Astrocyte of the spinal cord (primary cell): ENCODE results near the gene IGF2.

Experiments
- DNase-seq: peaks from one replicate; pipeline ENCODE4 v3.0.0; 2011; ENCODE audit warnings: low read depth, low spot score
- H3K4me3 ChIP-seq: 2 replicates; pipeline ENCODE4 v1.5.1; 2011; ENCODE audit warnings: low read depth, mild to moderate bottlenecking, low read length, moderate library complexity
- in situ Hi-C: cut with HindIII; loops from 2 replicates; pipeline ENCODE4 v1.10.0; 2017; ENCODE audit warnings: low sequenced_read_pairs
- TF ChIP-seq, protein P1 (sequence below): IDR thresholded peaks from 2 replicates; pipeline ENCODE4 v1.5.1; 2012; ENCODE audit warnings: low read depth, mild to moderate bottlenecking, low read length, inconsistent platforms

Gene IGF2

GRCh38 chr11:2154889-2155288, 15.7 kb upstream of the IGF2 start:
- DNase-seq: no peak
- no peak overlapping the region for H3K4me3 ChIP-seq
- TF ChIP-seq, protein P1, sequence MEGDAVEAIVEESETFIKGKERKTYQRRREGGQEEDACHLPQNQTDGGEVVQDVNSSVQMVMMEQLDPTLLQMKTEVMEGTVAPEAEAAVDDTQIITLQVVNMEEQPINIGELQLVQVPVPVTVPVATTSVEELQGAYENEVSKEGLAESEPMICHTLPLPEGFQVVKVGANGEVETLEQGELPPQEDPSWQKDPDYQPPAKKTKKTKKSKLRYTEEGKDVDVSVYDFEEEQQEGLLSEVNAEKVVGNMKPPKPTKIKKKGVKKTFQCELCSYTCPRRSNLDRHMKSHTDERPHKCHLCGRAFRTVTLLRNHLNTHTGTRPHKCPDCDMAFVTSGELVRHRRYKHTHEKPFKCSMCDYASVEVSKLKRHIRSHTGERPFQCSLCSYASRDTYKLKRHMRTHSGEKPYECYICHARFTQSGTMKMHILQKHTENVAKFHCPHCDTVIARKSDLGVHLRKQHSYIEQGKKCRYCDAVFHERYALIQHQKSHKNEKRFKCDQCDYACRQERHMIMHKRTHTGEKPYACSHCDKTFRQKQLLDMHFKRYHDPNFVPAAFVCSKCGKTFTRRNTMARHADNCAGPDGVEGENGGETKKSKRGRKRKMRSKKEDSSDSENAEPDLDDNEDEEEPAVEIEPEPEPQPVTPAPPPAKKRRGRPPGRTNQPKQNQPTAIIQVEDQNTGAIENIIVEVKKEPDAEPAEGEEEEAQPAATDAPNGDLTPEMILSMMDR: no peak
- in situ Hi-C loops: no loop called here

GRCh38 chr11:2154195-2154585, 15.0 kb upstream of the IGF2 start:
- in situ Hi-C loops: no loop called here
- no peak for DNase-seq
- TF ChIP-seq, protein P1: no peak
- H3K4me3 ChIP-seq: no peak overlapping the region

GRCh38 chr11:2153581-2154194, 14.5 kb upstream of the IGF2 start:
- no peak overlapping the region for H3K4me3 ChIP-seq
- TF ChIP-seq, protein P1: no peak
- no peak for DNase-seq
- in situ Hi-C loops: no loop called here

DNA sequence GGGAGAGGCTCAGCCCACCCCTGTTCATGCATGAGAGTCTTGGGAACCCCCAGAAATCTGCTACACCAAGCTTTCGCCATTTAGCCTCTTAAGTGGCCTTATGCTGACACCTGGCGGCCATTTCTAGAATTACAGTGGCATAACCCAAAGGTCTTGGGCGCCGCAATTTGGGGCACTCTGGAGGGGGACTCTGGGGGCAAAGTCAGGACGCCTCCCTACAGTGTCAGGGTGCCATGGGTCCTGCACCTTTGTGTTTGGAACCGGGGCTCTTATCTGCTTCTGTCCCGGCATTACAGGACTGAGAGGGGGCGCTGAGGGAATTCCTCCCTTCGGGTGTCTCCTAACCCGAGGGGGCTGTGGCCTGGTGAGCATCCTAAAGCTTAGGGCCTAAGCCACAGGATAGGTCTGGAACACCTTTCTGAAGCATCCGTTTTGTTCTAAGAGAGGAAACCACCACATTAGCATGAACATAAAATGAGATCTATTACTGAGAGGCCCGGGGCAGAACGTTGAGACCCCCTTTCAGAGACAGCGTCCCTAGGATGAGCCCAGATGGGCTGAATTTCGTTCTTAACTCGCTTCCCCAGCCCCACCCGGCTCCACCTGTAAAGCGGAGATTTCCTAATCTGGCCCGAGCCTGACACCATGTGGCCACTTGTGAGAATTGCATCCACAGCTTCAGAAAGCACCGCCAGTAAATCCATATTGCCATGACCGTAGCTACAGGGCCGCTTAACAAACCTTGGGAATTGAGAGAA, 12.5 kb upstream of the IGF2 start:
- no peak overlapping the region for H3K4me3 ChIP-seq

GRCh38 chr11:2149864-2150847, 11.0 kb upstream of the IGF2 start:
- TF ChIP-seq, protein P1: peak; percentile 66
- H3K4me3 ChIP-seq: no peak overlapping the region
- DNase-seq: peak; percentile 74
- in situ Hi-C loops: no loop called here

More for the DNA sequence above, 12.5 kb upstream of the IGF2 start:
- TF ChIP-seq, protein P1: peak; percentile 83
- peak; percentile 74 for DNase-seq
- in situ Hi-C loops: no loop called here

GRCh38 chr11:2149460-2149859, 10.3 kb upstream of the IGF2 start:
- no peak for DNase-seq
- H3K4me3 ChIP-seq: no peak overlapping the region
- TF ChIP-seq, protein P1: no peak
- in situ Hi-C loops: no loop called here
